IMR-90 (cell line): ENCODE results near the gene PARP12. TPM values are rescaled to one million over a fixed set of nuclear protein-coding genes. Genes with fewer than 3 reads are reported as not detected.

ENCODE experiments used
- ATAC-seq: fragments of 200-7000 bp; cut with Tn5 transposase; 2 replicates; pipeline ENCODE4 v1.9.1; 2020; ENCODE audit warnings: low read depth, mild to moderate bottlenecking, moderate library complexity
- BruUV-seq: library from RNA; stranded (reverse); fragments of 400-500 nt; replicated peaks from 2 replicates; lab custom pipeline; 2021; lab: Mats Ljungman, UMichigan
- CTCF ChIA-PET: fragments of 300-600 bp; formaldehyde crosslinking; extraction: SDS; loops from one replicate; lab custom pipeline; 2021; ENCODE audit warnings: antibody characterized with exemption; lab: Yijun Ruan, JAX
- POLR2A ChIA-PET: fragments of 300-600 bp; sonication (Branson Sonifier 250); formaldehyde crosslinking; loops from one replicate; lab custom pipeline; 2022; ENCODE audit warnings: antibody characterized with exemption; ENCODE audit not compliant: unreplicated experiment; lab: Charles Lee
- DNase-seq: peaks from one replicate; pipeline ENCODE4 v3.0.0; 2013
- H2AFZ ChIP-seq: replicated peaks from 2 replicates; pipeline ENCODE3; 2013; ENCODE audit warnings: low read length, mild to moderate bottlenecking; ENCODE audit not compliant: poor library complexity
- H2AK5ac ChIP-seq: 2 replicates; pipeline ENCODE4 v1.6.1; 2013; ENCODE audit warnings: low read depth, low read length, inconsistent platforms
- H2AK9ac ChIP-seq: replicated peaks from 2 replicates; pipeline ENCODE3; 2013; ENCODE audit warnings: mild to moderate bottlenecking, low read depth, low read length, moderate library complexity; ENCODE audit not compliant: poor library complexity
- H2BK120ac ChIP-seq: 2 replicates; pipeline ENCODE4 v1.6.1; 2013; ENCODE audit warnings: low read depth, low read length, inconsistent platforms
- H2BK15ac ChIP-seq: 3 replicates; pipeline ENCODE4 v1.6.1; 2013; ENCODE audit warnings: low read depth, low read length, inconsistent platforms
- H2BK20ac ChIP-seq: 2 replicates; pipeline ENCODE4 v1.6.1; 2013; ENCODE audit warnings: low read depth, mild to moderate bottlenecking, inconsistent platforms, low read length, moderate library complexity
- H2BK5ac ChIP-seq: 2 replicates; pipeline ENCODE4 v1.6.1; 2013; ENCODE audit warnings: mild to moderate bottlenecking, low read depth, low read length, inconsistent platforms; ENCODE audit not compliant: poor library complexity, severe bottlenecking
- H3K14ac ChIP-seq: replicated peaks from 2 replicates; pipeline ENCODE4 v1.6.1; 2013; ENCODE audit warnings: low read depth, low read length, inconsistent platforms
- H3K18ac ChIP-seq: 2 replicates; pipeline ENCODE4 v1.6.1; 2013; ENCODE audit warnings: low read depth, low read length, control low read depth
- H3K23ac ChIP-seq: 2 replicates; pipeline ENCODE4 v1.6.1; 2013; ENCODE audit warnings: low read depth, low read length, inconsistent platforms
- H3K27ac ChIP-seq: 2 replicates; pipeline ENCODE4 v1.5.1; 2013; ENCODE audit warnings: mild to moderate bottlenecking, control low read depth, low read length; ENCODE audit not compliant: insufficient read depth
- H3K27me3 ChIP-seq: 2 replicates; pipeline ENCODE4 v1.6.1; 2013; ENCODE audit warnings: low read length; ENCODE audit not compliant: control insufficient read depth, insufficient read depth
- H3K36me3 ChIP-seq: 2 replicates; pipeline ENCODE4 v1.6.1; 2013; ENCODE audit warnings: low read length, mixed read lengths; ENCODE audit not compliant: control insufficient read depth, insufficient read depth
- H3K4ac ChIP-seq: 2 replicates; pipeline ENCODE4 v1.6.1; 2013; ENCODE audit warnings: low read depth, low read length, inconsistent platforms
- H3K4me1 ChIP-seq: 2 replicates; pipeline ENCODE4 v1.6.1; 2013; ENCODE audit warnings: low read length, mixed read lengths; ENCODE audit not compliant: control insufficient read depth, insufficient read depth
- H3K4me2 ChIP-seq: 2 replicates; pipeline ENCODE4 v1.6.1; 2013; ENCODE audit warnings: low read depth, mild to moderate bottlenecking, control low read depth, low read length, moderate library complexity
- H3K4me3 ChIP-seq: 2 replicates; pipeline ENCODE4 v1.5.1; 2013; ENCODE audit warnings: low read depth, mild to moderate bottlenecking, control low read depth, low read length, moderate library complexity; ENCODE audit not compliant: insufficient read depth
- H3K56ac ChIP-seq: 2 replicates; pipeline ENCODE4 v1.6.1; 2013; ENCODE audit warnings: low read length, inconsistent platforms; ENCODE audit not compliant: insufficient read depth; ENCODE audit errors: extremely low read depth
- H3K79me1 ChIP-seq, 2 experiments: 2 replicates each; pipeline ENCODE4 v1.6.1; 2013; ENCODE audit warnings: low read length in 2 of 2, inconsistent platforms in 1 of 2, low read depth in 1 of 2
- H3K9ac ChIP-seq: 2 replicates; pipeline ENCODE4 v1.6.1; 2013; ENCODE audit warnings: low read depth, low read length, control low read depth
- H3K9me1 ChIP-seq: 2 replicates; pipeline ENCODE4 v1.6.1; 2013; ENCODE audit warnings: low read length, inconsistent platforms; ENCODE audit not compliant: insufficient read depth
- H3K9me3 ChIP-seq: 2 replicates; pipeline ENCODE4 v1.6.1; 2013; ENCODE audit warnings: low read length; ENCODE audit not compliant: control insufficient read depth, insufficient read depth
- H4K20me1 ChIP-seq: 2 replicates; pipeline ENCODE4 v1.6.1; 2013; ENCODE audit warnings: low read length, inconsistent platforms; ENCODE audit not compliant: insufficient read depth
- H4K5ac ChIP-seq: 2 replicates; pipeline ENCODE4 v1.6.1; 2013; ENCODE audit warnings: mild to moderate bottlenecking, low read depth, low read length, control low read depth
- H4K8ac ChIP-seq, 2 experiments: 2 replicates each; pipeline ENCODE4 v1.6.1; 2013; ENCODE audit warnings: low read depth in 2 of 2, low read length in 2 of 2, control low read depth in 1 of 2, inconsistent platforms in 1 of 2
- H4K91ac ChIP-seq: 2 replicates; pipeline ENCODE4 v1.6.1; 2013; ENCODE audit warnings: low read depth, low read length, inconsistent platforms; ENCODE audit not compliant: insufficient read depth
- FOS ChIP-seq: fragments of 150-350 bp; IDR thresholded peaks from 2 replicates; pipeline ENCODE4 v1.6.1; 2016; ENCODE audit warnings: low read depth, low read length
- MAFK ChIP-seq: IDR thresholded peaks from 2 replicates; pipeline ENCODE4 v1.6.1; 2012; ENCODE audit warnings: low read depth, low read length, improper control_type of control experiment
- MXI1 ChIP-seq: IDR thresholded peaks from 2 replicates; pipeline ENCODE4 v1.6.1; 2012; ENCODE audit warnings: low read depth, mild to moderate bottlenecking, low read length, moderate library complexity, borderline replicate concordance
- POLR2A ChIP-seq: IDR thresholded peaks from 2 replicates; pipeline ENCODE4 v1.6.1; 2012; ENCODE audit warnings: mild to moderate bottlenecking, low read depth, low read length
- WGBS, 2 experiments: methylation state at CpG; one replicate each; pipeline versions ENCODE4 v1.1.5 to v1.1.7; 2013; ENCODE audit warnings: missing lambda C conversion rate in 2 of 2; ENCODE audit not compliant: insufficient read length in 1 of 2; ENCODE audit errors: extremely low coverage in 2 of 2; 5-methylcytosine and 5-hydroxymethylcytosine counted together
- dilution Hi-C: fragments of 300-500 bp; cut with HindIII; formaldehyde crosslinking; loops from one replicate; pipeline ENCODE4 v1.14.3; 2018; ENCODE audit warnings: low sequenced_read_pairs; ENCODE audit not compliant: unreplicated experiment
- in situ Hi-C: fragments of 300-500 bp; cut with MboI; formaldehyde crosslinking; loops from 3 replicates; pipeline ENCODE4 v1.14.3; 2019; ENCODE audit warnings: low sequenced_read_pairs, inconsistent platforms, mixed read lengths
- intact Hi-C: fragments of 100-400 bp; cut with micrococcal nuclease; formaldehyde crosslinking; loops from 2 replicates; pipeline ENCODE4 v1.10.0; 2022
- polyA plus RNA-seq, 3 experiments: library from polyadenylated mRNA; depleted of rRNA; stranded (reverse); fragments of >200 nt; gene quantifications; 2 replicates each; pipeline ENCODE4 v1.2.3, GENCODE V29; 2012; ENCODE audit warnings: low replicate concordance in 1 of 3
- total RNA-seq: library from RNA; depleted of rRNA; stranded (reverse); fragments of >200 nt; gene quantifications from 2 replicates; pipeline ENCODE4 v1.2.3, GENCODE V29; 2012
- TF ChIP-seq, protein P1 (sequence below): conservative IDR thresholded peaks from 2 replicates; pipeline ENCODE4 v1.5.1; 2012; ENCODE audit warnings: mild to moderate bottlenecking, low read depth, low read length, improper control_type of control experiment
- TF ChIP-seq, protein P2 (sequence below): fragments of 150-350 bp; IDR thresholded peaks from 2 replicates; pipeline ENCODE4 v1.6.1; 2017; ENCODE audit warnings: mild to moderate bottlenecking, antibody characterized with exemption, low read length, low read depth

PARP12 gene
- total and polyA plus RNA-seq, 2 of the 4 experiments (the other 2 are of a cell fraction) = 7.2 to 11.3 TPM

DNA sequence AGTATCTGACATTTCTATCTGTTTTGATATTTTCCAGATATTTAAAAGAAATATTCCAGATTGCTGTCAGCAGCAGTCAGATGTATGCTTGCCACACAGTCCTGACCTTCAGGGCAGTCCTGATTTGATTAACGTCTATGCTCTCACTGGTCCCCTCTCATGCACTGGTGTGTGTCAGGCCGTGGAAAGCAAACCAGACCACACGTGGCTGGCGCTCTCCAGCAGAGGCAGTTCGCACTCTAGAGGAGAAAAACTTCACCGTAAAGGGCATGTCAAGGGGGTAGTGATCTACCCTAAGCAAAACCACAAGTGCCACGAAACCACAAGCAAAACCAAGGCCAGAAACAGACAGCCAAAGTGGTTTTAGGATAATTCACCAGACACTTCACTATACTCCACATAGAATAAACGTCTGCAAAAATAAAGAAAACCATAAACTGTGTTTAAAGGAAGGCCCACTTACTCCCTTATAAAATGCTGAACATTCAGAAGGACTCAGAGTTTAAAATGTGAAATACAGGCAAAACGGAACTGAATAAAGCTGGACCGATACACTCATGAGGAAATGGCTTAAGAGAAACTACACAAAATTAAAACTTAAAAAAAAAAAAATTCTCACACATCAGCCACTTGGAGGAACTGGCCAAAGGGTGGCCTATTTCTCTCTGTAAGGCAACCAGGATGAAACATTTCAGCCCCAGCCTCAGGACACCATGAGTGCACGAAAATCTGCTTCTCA is 26.4 kb downstream of the PARP12 start (continued):
- TF ChIP-seq FOS = no peak

DNA sequence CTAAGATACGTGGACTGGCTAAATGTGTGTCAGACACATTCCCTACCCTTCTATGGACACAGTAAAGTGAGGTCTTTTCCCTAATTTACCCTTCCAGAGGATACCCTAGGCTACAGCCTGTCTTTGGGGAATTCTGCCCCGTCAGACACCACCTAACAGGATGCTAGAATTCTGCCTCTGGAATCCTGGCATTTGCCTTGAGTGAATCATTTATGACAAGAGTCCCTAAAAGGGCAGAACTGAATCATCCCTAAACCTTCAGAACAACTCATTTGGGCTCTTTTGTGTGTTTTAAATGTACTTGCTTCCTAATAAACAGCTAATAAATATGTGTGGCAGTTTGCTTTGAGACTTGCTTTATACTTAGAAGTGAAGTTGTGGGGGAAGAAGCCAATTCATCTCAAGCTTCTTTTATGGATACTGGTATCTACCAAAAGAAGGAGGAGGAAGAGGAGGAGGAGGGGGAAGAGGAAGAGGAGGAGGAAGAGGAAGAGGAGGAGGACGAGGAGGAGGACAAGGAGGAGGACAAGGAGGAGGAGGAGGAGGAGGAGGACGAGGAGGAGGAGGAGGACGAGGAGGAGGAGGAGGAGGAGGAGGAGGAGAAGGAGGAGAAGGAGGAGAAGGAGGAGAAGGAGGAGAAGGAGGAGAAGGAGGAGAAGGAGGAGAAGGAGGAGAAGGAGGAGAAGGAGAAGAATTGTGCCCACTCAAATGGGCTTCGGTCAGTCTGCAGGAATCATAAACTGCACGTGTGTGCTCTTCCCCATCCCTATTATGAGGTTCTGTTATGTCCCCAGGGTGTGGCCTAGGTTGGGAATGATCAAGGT is 27.1 kb downstream of the PARP12 start:
- Histone ChIP-seq H3K18ac (peak overlapping the region; percentile 58; the same call in 1 of the 2 replicates), H3K4me3 (no peak overlapping the region), H2AK5ac (peak overlapping the region; percentile 83), H4K8ac (peak overlapping the region; percentile 75 to 91; a peak in 3 of 4 replicates), H3K14ac (peak overlapping the region; percentile 88), H3K4ac (peak overlapping the region; percentile 91), H3K36me3 (peaks cover 8% of the 10 kb centered on the region), H3K56ac (peak overlapping the region; percentile 39; the same call in 1 of the 2 replicates), H3K23ac (peak overlapping the region; percentile 76; the same call in 1 of the 2 replicates), H2BK20ac (peak overlapping the region; percentile 99), H3K9me1 (peaks cover 20% of the 10 kb centered on the region), H3K27ac (peak overlapping the region; percentile 31; the same call in 1 of the 2 replicates), H3K4me2 (peak overlapping the region; percentile 44; the same call in 1 of the 2 replicates), H4K91ac (peak overlapping the region; percentile 85), H4K5ac (peak overlapping the region; percentile 55), H2AK9ac (no peak overlapping the region), H2AFZ (no peak overlapping the region), H4K20me1 (no peaks in the 10 kb centered on the region), H2BK15ac (peak overlapping the region; percentile 82), H3K9me3 (no peaks in the 10 kb centered on the region), H2BK5ac (peak overlapping the region; percentile 69), H3K79me1 (peaks cover 0 to 17% of the 10 kb centered on the region in 2 experiments; a peak in 1 of 4 replicates), H3K27me3 (no peaks in the 10 kb centered on the region), H3K9ac (no peak overlapping the region), H3K4me1 (peaks cover 13% of the 10 kb centered on the region), H2BK120ac (peak overlapping the region; percentile 97)
- DNase-seq = peak; percentile 81
- intact Hi-C loops (no loop called here), dilution Hi-C loops (no loop called here), in situ Hi-C loops (no loop called here)
- TF ChIP-seq MAFK = peak; percentile 11; the same call in 1 of the 2 replicates
- TF ChIP-seq POLR2A = no peak
- TF ChIP-seq, protein P1, sequence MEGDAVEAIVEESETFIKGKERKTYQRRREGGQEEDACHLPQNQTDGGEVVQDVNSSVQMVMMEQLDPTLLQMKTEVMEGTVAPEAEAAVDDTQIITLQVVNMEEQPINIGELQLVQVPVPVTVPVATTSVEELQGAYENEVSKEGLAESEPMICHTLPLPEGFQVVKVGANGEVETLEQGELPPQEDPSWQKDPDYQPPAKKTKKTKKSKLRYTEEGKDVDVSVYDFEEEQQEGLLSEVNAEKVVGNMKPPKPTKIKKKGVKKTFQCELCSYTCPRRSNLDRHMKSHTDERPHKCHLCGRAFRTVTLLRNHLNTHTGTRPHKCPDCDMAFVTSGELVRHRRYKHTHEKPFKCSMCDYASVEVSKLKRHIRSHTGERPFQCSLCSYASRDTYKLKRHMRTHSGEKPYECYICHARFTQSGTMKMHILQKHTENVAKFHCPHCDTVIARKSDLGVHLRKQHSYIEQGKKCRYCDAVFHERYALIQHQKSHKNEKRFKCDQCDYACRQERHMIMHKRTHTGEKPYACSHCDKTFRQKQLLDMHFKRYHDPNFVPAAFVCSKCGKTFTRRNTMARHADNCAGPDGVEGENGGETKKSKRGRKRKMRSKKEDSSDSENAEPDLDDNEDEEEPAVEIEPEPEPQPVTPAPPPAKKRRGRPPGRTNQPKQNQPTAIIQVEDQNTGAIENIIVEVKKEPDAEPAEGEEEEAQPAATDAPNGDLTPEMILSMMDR = no peak
- TF ChIP-seq, protein P2, sequence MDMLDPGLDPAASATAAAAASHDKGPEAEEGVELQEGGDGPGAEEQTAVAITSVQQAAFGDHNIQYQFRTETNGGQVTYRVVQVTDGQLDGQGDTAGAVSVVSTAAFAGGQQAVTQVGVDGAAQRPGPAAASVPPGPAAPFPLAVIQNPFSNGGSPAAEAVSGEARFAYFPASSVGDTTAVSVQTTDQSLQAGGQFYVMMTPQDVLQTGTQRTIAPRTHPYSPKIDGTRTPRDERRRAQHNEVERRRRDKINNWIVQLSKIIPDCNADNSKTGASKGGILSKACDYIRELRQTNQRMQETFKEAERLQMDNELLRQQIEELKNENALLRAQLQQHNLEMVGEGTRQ = no peak
- TF ChIP-seq FOS = peak; percentile 38; the same call in 1 of the 2 replicates
- TF ChIP-seq MXI1 = no peak
- ATAC-seq = peak; percentile 90
- POLR2A ChIA-PET = interaction anchor here (0.7 kb wide), 1 partner anchor 384 kb away, joined by 34 read pairs; no protein-coding TSS in a partner anchor
- no CpG with 5 or more reads among the region's 7 CpGs for WGBS, 2 experiments
- BruUV-seq = no TSS peak
- CTCF ChIA-PET = no interaction called here
